HCT116 (cell line): ENCODE measurements around the gene ANO6. TPM values are rescaled to one million over a fixed set of nuclear protein-coding genes. Genes with fewer than 3 reads are reported as not detected.

Experiments
- ATAC-seq: fragments of 200-7000 bp; cut with Tn5 transposase; 2 replicates; pipeline ENCODE4 v1.9.1; 2020; ENCODE audit warnings: mild to moderate bottlenecking, moderate library complexity
- BruUV-seq: library from RNA; stranded (reverse); fragments of 400-500 nt; replicated peaks from 2 replicates; lab custom pipeline; 2021; lab: Mats Ljungman, UMichigan
- CTCF ChIA-PET: fragments of 300-600 bp; sonication (Branson Sonifier 250); formaldehyde crosslinking; loops from one replicate; lab custom pipeline; 2021; ENCODE audit warnings: antibody characterized with exemption; lab: Charles Lee
- POLR2A ChIA-PET: fragments of 300-600, 350-600 bp; sonication (Branson Sonifier 250); formaldehyde crosslinking; loops from one replicate; lab custom pipeline; 2021; ENCODE audit warnings: antibody characterized with exemption; lab: Charles Lee
- RAD21 ChIA-PET, 2 experiments: fragments of 300-600 bp; sonication (Branson Sonifier 250); formaldehyde crosslinking; loops; one replicate each; lab custom pipeline; 2023; ENCODE audit warnings: low total read pairs in 2 of 2; ENCODE audit not compliant: uncharacterized antibody in 2 of 2, unreplicated experiment in 2 of 2, low non-redundant PET in 1 of 2; lab: Charles Lee
- DNase-seq: peaks from one replicate; pipeline ENCODE4 v3.0.0-alpha.2; 2010; ENCODE audit warnings: low read depth, low spot score
- H2AFZ ChIP-seq: fragments of 200-600 bp; shearing (Covaris generic), sonication (generic); 2 replicates; pipeline ENCODE4 v1.6.1; 2017; ENCODE audit warnings: low read depth, mixed run types, mixed read lengths, antibody characterized with exemption, low read length; ENCODE audit not compliant: poor library complexity, severe bottlenecking
- H3K27ac ChIP-seq: 2 replicates; pipeline ENCODE4 v1.5.1; 2012; ENCODE audit warnings: low read depth, low read length
- H3K27me3 ChIP-seq: fragments of 200-600 bp; sonication (generic); 2 replicates; pipeline ENCODE4 v1.6.1; 2016; ENCODE audit warnings: mixed run types, low read length, mixed read lengths; ENCODE audit not compliant: insufficient read depth
- H3K36me3 ChIP-seq, 2 experiments: fragments of 200-500 bp in 1 of 2; fragments of 200-600 bp in 1 of 2; sonication (Bioruptor generic) in 1 of 2; sonication (generic) in 1 of 2; 2 replicates each; pipeline versions ENCODE4 v1.5.1 to v1.6.1; 2014 to 2016; ENCODE audit warnings: low read length in 2 of 2, inconsistent platforms in 1 of 2, mixed read lengths in 1 of 2, mixed run types in 1 of 2; ENCODE audit not compliant: insufficient read depth in 2 of 2, control insufficient read depth in 1 of 2
- H3K4me1 ChIP-seq, 2 experiments: fragments of 200-600 bp in 1 of 2; sonication (generic) in 1 of 2; 2 replicates each; pipeline versions ENCODE4 v1.5.1 to v1.6.1; 2012 to 2017; ENCODE audit warnings: low read length in 2 of 2, inconsistent platforms in 1 of 2, mild to moderate bottlenecking in 1 of 2, mixed read lengths in 1 of 2, mixed run types in 1 of 2, moderate library complexity in 1 of 2; ENCODE audit not compliant: insufficient read depth in 2 of 2, control insufficient read depth in 1 of 2
- H3K4me2 ChIP-seq: fragments of 200-600 bp; sonication (generic); 2 replicates; pipeline ENCODE4 v1.6.1; 2017; ENCODE audit warnings: mixed run types, low read length, mixed read lengths
- H3K4me3 ChIP-seq, 2 experiments: fragments of 200-600 bp in 1 of 2; sonication (generic) in 1 of 2; replicated peaks in 1 of 2; 2 replicates each; pipeline ENCODE4 v1.5.1; 2011 to 2016; ENCODE audit warnings: low read length in 2 of 2, control low read depth in 1 of 2, low read depth in 1 of 2, mild to moderate bottlenecking in 1 of 2, mixed read lengths in 1 of 2, mixed run types in 1 of 2
- H3K79me2 ChIP-seq: fragments of 200-600 bp; sonication (generic); 2 replicates; pipeline ENCODE4 v1.6.1; 2017; ENCODE audit warnings: mild to moderate bottlenecking, mixed run types, low read length, moderate library complexity, mixed read lengths; ENCODE audit not compliant: insufficient read depth
- H3K9ac ChIP-seq: fragments of 200-600 bp; sonication (generic); 2 replicates; pipeline ENCODE4 v1.6.1; 2016; ENCODE audit warnings: low read length, mixed read lengths
- H3K9me2 ChIP-seq: fragments of 200-600 bp; sonication (generic), shearing (Covaris generic); 2 replicates; pipeline ENCODE4 v1.6.1; 2017; ENCODE audit warnings: mixed run types, mild to moderate bottlenecking, moderate library complexity; ENCODE audit not compliant: insufficient read depth
- H3K9me3 ChIP-seq, 2 experiments: fragments of 200-500 bp in 1 of 2; fragments of 200-600 bp in 1 of 2; sonication (Bioruptor generic) in 1 of 2; sonication (generic) in 1 of 2; 2 replicates each; pipeline ENCODE4 v1.6.1; 2014 to 2017; ENCODE audit warnings: low read length in 2 of 2, mixed read lengths in 2 of 2, inconsistent platforms in 1 of 2, low read depth in 1 of 2, mild to moderate bottlenecking in 1 of 2, mixed run types in 1 of 2, moderate library complexity in 1 of 2; ENCODE audit not compliant: control insufficient read depth in 1 of 2, insufficient read depth in 1 of 2
- H4K20me1 ChIP-seq: fragments of 200-600 bp; sonication (generic), shearing (Covaris generic); 2 replicates; pipeline ENCODE4 v1.6.1; 2017; ENCODE audit warnings: mixed run types, mild to moderate bottlenecking, moderate library complexity; ENCODE audit not compliant: insufficient read depth
- ATF3 ChIP-seq: IDR thresholded peaks from 2 replicates; pipeline ENCODE4 v1.6.1; 2012
- CBX3 ChIP-seq: IDR thresholded peaks from 2 replicates; pipeline ENCODE4 v1.6.1; 2012; ENCODE audit warnings: low read depth
- CEBPB ChIP-seq: IDR thresholded peaks from 2 replicates; pipeline ENCODE4 v1.6.1; 2012; ENCODE audit warnings: low read depth
- CTCF ChIP-seq, 3 experiments: fragments of 200-600 bp in 1 of 3; sonication (generic) in 1 of 3; IDR thresholded peaks in 2 of 3; conservative IDR thresholded peaks in 1 of 3; 2 replicates each; pipeline ENCODE4 v1.5.1; 2012 to 2017; ENCODE audit warnings: low read depth in 2 of 3, low read length in 2 of 3, antibody characterized with exemption in 1 of 3, borderline replicate concordance in 1 of 3, control low read depth in 1 of 3, mild to moderate bottlenecking in 1 of 3, mixed read lengths in 1 of 3, mixed run types in 1 of 3, moderate library complexity in 1 of 3; ENCODE audit not compliant: insufficient read depth in 1 of 3
- EGR1 ChIP-seq: IDR thresholded peaks from 2 replicates; pipeline ENCODE4 v1.6.1; 2012; ENCODE audit warnings: low read depth
- ELF1 ChIP-seq: IDR thresholded peaks from 2 replicates; pipeline ENCODE4 v1.6.1; 2012; ENCODE audit warnings: low read depth, borderline replicate concordance
- EZH2 ChIP-seq: fragments of 200-600 bp; sonication (generic); IDR thresholded peaks from 2 replicates; pipeline ENCODE4 v1.6.1; 2017; ENCODE audit warnings: antibody characterized with exemption, mixed run types
- JUND ChIP-seq: IDR thresholded peaks from 2 replicates; pipeline ENCODE4 v1.6.1; 2012
- MAX ChIP-seq: IDR thresholded peaks from 2 replicates; pipeline ENCODE4 v1.6.1; 2012
- POLR2A ChIP-seq: IDR thresholded peaks from 2 replicates; pipeline ENCODE4 v1.7.0; 2011; ENCODE audit warnings: borderline replicate concordance; ENCODE audit not compliant: insufficient read depth, insufficient read length; ENCODE audit errors: extremely low read depth
- POLR2AphosphoS5 ChIP-seq: IDR thresholded peaks from 2 replicates; pipeline ENCODE4 v1.6.1; 2011; ENCODE audit warnings: mild to moderate bottlenecking, low read depth, low read length, moderate library complexity
- REST ChIP-seq: IDR thresholded peaks from 2 replicates; pipeline ENCODE4 v1.6.1; 2012; ENCODE audit warnings: low read depth
- SIN3A ChIP-seq: IDR thresholded peaks from 2 replicates; pipeline ENCODE4 v1.6.1; 2012; ENCODE audit warnings: low read depth
- SP1 ChIP-seq: IDR thresholded peaks from 2 replicates; pipeline ENCODE4 v1.6.1; 2012; ENCODE audit warnings: low read depth
- SRF ChIP-seq: IDR thresholded peaks from 2 replicates; pipeline ENCODE4 v1.6.1; 2012; ENCODE audit warnings: low read depth
- TCF7L2 ChIP-seq: IDR thresholded peaks from 2 replicates; pipeline ENCODE4 v1.7.0; 2011; ENCODE audit warnings: borderline replicate concordance, inconsistent platforms; ENCODE audit not compliant: insufficient read depth, insufficient read length; ENCODE audit errors: extremely low read depth
- YY1 ChIP-seq: IDR thresholded peaks from 2 replicates; pipeline ENCODE4 v1.6.1; 2011; ENCODE audit warnings: low read length, low read depth, moderate library complexity, mild to moderate bottlenecking; ENCODE audit not compliant: insufficient replicate concordance; ENCODE audit errors: extremely low read depth
- ZBTB33 ChIP-seq: IDR thresholded peaks from 2 replicates; pipeline ENCODE4 v1.6.1; 2011; ENCODE audit warnings: mild to moderate bottlenecking, low read length, moderate library complexity; ENCODE audit not compliant: insufficient replicate concordance; ENCODE audit errors: extremely low read depth
- ZFX ChIP-seq: fragments of 450-650 bp; IDR thresholded peaks from 2 replicates; pipeline ENCODE4 v1.6.1; 2017
- ZNF274 ChIP-seq: fragments of 200-500 bp; sonication (Bioruptor generic); IDR thresholded peaks from 2 replicates; pipeline ENCODE4 v1.6.1; 2014; ENCODE audit warnings: mild to moderate bottlenecking, low read depth, low read length, inconsistent platforms
- intact Hi-C: fragments of 100-400 bp; cut with micrococcal nuclease; formaldehyde crosslinking; loops from 2 replicates; pipeline ENCODE4 v1.10.0; 2022
- total RNA-seq: library from RNA; stranded (reverse); gene quantifications from one replicate; pipeline ENCODE4 v1.2.1, GENCODE V29; 2021; ENCODE audit not compliant: unreplicated experiment

Gene ANO6
- total RNA-seq, 1 experiment from 2014 or later = 36.7 TPM

GRCh38 chr12:45329702-45330101, 113.8 kb downstream of the ANO6 start:
- ATAC-seq = no peak
- TF ChIP-seq CBX3 (no peak), ZNF274 (no peak), SRF (no peak), EGR1 (no peak), SIN3A (no peak), TCF7L2 (no peak), CEBPB (no peak), JUND (no peak), MAX (no peak), ZBTB33 (no peak), ELF1 (no peak), SP1 (no peak), POLR2AphosphoS5 (no peak), YY1 (no peak), ZFX (no peak), CTCF (IDR thresholded peaks at IDR 0.05 in 2 of 3, conservative IDR thresholded peaks at IDR 0.05 in 1 of 3; ENCODE audit: borderline replicate concordance in 1 of 3, insufficient read depth in 1 of 3, low read depth in 2 of 3, low read length in 2 of 3) (no peak), ATF3 (no peak), POLR2A (no peak), REST (no peak), EZH2 (no peak)
- TF ChIP-seq, all 23 proteins: peak for 0

More at GRCh38 chr12:45329702-45330101, 113.8 kb downstream of the ANO6 start:
- RAD21 ChIA-PET = no interaction called here
- Histone ChIP-seq H3K27me3 (no peaks in the 10 kb centered on the region), H3K9me2 (no peaks in the 10 kb centered on the region; the same call in 1 of the 2 replicates), H4K20me1 (peaks cover 3% of the 10 kb centered on the region; the same call in 1 of the 2 replicates), H3K36me3 (no peaks in the 10 kb centered on the region), H3K4me3 (no peak overlapping the region), H3K9me3 (no peaks in the 10 kb centered on the region), H3K9ac (no peak overlapping the region), H2AFZ (no peak overlapping the region), H3K79me2 (no peaks in the 10 kb centered on the region; the same call in 1 of the 2 replicates), H3K4me1 (no peaks in the 10 kb centered on the region), H3K27ac (no peak overlapping the region), H3K4me2 (no peak overlapping the region)
- CTCF ChIA-PET = no interaction called here
- BruUV-seq = no TSS peak
- intact Hi-C loops = no loop called here
- DNase-seq = no peak
- POLR2A ChIA-PET = no interaction called here
